Measurements from ENCODE around the gene UNC119B. TPM values are rescaled to one million over a fixed set of nuclear protein-coding genes. Genes with fewer than 3 reads are reported as not detected.

UNC119B gene
- total RNA-seq, 4 donors from 2014 or later: 19.6 to 38.1 (median 21.8) TPM

DNA sequence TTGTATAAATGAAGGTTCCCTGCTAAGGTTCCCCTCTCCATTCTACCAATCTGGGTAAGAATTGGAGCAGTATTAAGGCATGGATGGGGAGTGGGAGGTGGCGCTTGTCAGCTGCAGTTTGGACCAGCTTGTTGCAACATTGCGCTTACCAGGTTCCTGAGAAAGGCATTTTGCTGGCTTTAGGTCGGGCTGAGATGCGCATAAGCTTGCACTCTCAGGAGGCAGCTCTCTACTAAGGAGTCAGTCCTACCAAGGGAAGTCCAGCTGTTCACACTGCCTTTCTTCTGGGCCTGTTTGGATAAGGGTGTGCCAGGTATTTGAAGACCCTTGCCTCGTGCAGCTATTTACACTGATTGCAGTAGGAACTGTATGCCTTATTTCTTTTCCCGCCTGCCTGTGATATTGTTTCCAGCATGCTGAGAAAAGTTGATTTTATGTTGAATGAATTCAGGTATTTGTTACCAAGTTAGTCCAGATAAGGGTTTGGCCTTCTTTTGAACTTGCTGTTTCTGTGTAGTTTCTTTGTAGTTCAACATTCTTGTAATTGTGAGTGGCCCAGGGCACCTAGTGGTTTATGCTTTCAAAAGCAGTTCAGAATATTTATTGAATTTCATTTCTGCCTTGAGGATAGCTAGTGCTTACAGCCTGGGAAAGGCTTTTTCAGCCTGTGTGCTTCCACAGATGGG is 20.7 kb upstream of the UNC119B start:
- DNase-seq (ENCODE audit: low spot score) (no peak), ATAC-seq (ENCODE audit: low FRiP score) (no peak)
- TF ChIP-seq, protein P1, sequence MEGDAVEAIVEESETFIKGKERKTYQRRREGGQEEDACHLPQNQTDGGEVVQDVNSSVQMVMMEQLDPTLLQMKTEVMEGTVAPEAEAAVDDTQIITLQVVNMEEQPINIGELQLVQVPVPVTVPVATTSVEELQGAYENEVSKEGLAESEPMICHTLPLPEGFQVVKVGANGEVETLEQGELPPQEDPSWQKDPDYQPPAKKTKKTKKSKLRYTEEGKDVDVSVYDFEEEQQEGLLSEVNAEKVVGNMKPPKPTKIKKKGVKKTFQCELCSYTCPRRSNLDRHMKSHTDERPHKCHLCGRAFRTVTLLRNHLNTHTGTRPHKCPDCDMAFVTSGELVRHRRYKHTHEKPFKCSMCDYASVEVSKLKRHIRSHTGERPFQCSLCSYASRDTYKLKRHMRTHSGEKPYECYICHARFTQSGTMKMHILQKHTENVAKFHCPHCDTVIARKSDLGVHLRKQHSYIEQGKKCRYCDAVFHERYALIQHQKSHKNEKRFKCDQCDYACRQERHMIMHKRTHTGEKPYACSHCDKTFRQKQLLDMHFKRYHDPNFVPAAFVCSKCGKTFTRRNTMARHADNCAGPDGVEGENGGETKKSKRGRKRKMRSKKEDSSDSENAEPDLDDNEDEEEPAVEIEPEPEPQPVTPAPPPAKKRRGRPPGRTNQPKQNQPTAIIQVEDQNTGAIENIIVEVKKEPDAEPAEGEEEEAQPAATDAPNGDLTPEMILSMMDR (IDR thresholded peaks at IDR 0.05): no peak

DNA sequence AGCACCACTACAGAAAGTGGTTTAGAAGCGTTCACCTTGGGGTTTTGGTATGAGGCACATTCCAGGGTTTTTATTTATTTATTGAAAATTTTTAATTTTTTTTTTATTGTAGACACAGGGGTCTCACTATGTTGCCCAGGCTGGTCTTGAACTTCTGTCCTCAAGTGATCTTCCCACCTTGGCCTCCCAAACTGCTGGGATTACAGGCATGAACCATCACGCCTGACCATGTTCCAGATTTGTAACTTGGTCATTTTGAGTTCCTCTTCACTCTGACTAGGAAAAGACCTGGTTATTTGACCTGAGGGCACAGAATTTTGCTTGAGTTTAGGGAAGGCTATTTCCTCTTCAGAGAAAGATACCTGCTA is 20.2 kb upstream of the UNC119B start:
- DNase-seq (ENCODE audit: low spot score) (no peak), ATAC-seq (ENCODE audit: low FRiP score) (no peak)
- TF ChIP-seq, protein P1 (IDR thresholded peaks at IDR 0.05): no peak

DNA sequence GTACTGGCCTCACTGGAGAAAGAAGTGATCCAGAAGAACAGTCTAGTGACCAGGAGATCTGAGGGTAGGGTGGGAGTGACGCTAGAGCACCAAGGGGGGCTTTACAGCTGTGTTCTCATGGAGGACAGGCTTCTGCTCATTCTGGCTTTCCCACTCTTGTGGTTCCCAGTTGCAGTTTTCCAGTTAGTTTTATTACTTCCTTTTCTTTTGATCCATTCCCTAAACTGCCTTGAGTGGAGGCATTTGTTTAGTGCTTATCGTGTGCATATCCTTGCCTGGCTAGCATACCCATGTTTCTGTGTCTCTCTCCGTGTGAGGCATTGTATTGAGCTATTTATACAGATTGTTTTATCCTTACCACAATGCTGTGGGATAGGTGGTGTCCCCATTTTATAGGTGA is 19.3 kb upstream of the UNC119B start:
- TF ChIP-seq, protein P1 (IDR thresholded peaks at IDR 0.05): no peak
- DNase-seq (ENCODE audit: low spot score) (no peak), ATAC-seq (ENCODE audit: low FRiP score) (no peak)

DNA sequence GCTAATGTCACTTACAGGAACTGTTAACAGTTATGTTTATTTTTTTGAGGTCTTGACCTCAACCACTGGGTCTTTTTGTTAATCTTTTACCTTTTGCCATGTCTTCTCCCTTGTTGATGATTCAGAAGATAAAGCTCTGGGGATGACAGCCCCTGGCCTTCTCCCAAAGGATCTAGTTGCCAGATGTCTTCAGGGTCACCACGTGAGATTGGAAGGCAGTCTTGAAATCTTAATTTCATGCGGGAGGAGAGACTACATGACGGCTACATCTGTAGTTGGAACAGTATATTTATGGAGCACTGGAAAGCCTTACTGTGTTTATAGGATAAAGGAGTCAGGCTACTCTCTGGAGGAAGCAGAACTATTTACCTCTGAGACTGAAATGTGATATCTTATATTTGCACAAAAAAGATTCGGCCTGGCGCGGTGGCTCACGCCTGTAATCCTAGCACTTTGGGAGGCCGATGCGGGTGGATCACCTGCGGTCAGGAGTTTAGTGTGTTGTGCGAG is 17.7 kb upstream of the UNC119B start:
- TF ChIP-seq, protein P1 (IDR thresholded peaks at IDR 0.05): no peak
- DNase-seq (ENCODE audit: low spot score) (no peak), ATAC-seq (ENCODE audit: low FRiP score) (no peak)

DNA sequence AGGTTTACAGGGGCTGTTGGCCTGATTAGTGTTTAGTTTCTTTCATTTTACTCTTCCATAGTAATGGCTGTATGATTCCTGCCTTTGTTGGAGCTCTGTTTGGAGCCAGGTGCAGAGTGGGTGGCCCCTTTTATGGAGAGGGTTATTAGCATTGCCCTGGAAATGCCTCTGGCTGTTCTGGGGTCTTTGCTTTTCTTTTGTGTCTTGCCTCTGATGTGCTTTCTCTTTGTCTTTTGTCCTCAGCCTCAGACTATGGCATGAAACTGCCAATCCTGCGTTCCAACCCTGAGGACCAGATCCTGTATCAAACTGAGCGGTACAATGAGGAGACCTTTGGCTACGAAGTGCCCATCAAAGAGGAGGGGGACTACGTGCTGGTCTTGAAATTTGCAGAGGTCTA is 16.4 kb upstream of the UNC119B start:
- TF ChIP-seq, protein P1 (IDR thresholded peaks at IDR 0.05): no peak
- DNase-seq (ENCODE audit: low spot score) (no peak), ATAC-seq (ENCODE audit: low FRiP score) (no peak)

DNA sequence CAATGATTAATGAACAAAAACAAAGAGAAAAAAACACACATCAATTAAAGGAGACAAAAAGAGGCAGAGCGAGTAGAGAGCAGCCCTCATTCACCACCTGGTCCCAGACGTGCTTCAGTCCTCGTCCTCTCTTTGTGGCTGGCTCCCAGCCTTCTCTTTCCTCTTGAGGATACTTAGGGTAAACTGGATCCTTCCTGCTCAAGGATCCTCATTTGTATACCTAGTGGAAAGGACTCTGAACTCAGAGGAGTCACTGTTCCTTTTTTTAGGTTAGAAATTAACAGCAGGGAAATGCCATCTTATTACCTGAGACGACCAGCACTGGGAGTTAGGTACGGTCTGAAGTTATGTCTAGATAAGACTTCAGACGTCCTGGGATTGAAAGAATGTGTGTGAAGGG is 13.6 kb upstream of the UNC119B start:
- DNase-seq (ENCODE audit: low spot score) (no peak), ATAC-seq (ENCODE audit: low FRiP score) (no peak)
- TF ChIP-seq, protein P1 (IDR thresholded peaks at IDR 0.05): no peak

DNA sequence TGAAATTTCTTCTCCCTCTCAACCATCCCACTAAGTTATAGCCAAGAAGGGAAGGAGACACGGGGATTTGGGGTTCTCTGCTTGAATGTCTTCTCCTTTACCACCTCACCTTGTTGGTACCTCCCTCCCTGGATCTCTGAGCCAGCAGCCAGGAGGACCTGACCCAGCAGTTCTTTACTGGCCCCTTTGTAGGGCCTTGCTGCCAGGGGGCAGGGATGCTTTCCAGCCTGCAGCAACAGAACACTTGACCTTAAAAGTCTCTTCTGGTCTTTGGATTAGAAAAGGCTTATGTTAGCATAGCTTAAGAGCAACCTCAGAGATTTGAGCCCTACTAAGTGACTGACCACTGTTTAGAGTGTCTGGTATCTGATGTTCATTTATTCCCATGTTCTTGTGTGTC is 12.9 kb upstream of the UNC119B start:
- no peak for ATAC-seq (ENCODE audit: low FRiP score)
- TF ChIP-seq, protein P1 (IDR thresholded peaks at IDR 0.05): no peak
- no peak for DNase-seq (ENCODE audit: low spot score)
